Karpas-422 (cell line): ENCODE measurements around the gene TAC1. TPM values are rescaled to one million over a fixed set of nuclear protein-coding genes. Genes with fewer than 3 reads are reported as not detected.

Experiments used
- DNase-seq: peaks from one replicate; pipeline ENCODE4 v3.0.0-alpha.2; 2015
- H2AFZ ChIP-seq: fragments of 200-600 bp; sonication (generic); 2 replicates; pipeline ENCODE4 v1.6.1; 2014; ENCODE audit warnings: antibody characterized with exemption, low read length, mixed read lengths
- H3K27ac ChIP-seq: fragments of 200-600 bp; sonication (generic); 2 replicates; pipeline ENCODE4 v1.5.1; 2014; ENCODE audit warnings: mild to moderate bottlenecking, low read length, moderate library complexity
- H3K27me3 ChIP-seq: fragments of 200-600 bp; sonication (generic); 2 replicates; pipeline ENCODE4 v1.6.1; 2014; ENCODE audit warnings: low read length, mixed read lengths
- H3K36me3 ChIP-seq: fragments of 200-600 bp; sonication (generic); 2 replicates; pipeline ENCODE4 v1.6.1; 2014; ENCODE audit warnings: low read length, mixed read lengths; ENCODE audit not compliant: insufficient read depth
- H3K4me1 ChIP-seq: fragments of 200-600 bp; sonication (generic); 2 replicates; pipeline ENCODE4 v1.6.1; 2014; ENCODE audit warnings: mild to moderate bottlenecking, low read length, mixed read lengths
- H3K4me2 ChIP-seq: fragments of 200-600 bp; sonication (generic); 2 replicates; pipeline ENCODE4 v1.6.1; 2014; ENCODE audit warnings: low read length, low read depth, mild to moderate bottlenecking; ENCODE audit not compliant: poor library complexity, severe bottlenecking
- H3K4me3 ChIP-seq: fragments of 200-600 bp; sonication (generic); 2 replicates; pipeline ENCODE4 v1.5.1; 2014; ENCODE audit warnings: mild to moderate bottlenecking, antibody characterized with exemption, low read length, mixed read lengths
- H3K79me2 ChIP-seq: fragments of 200-600 bp; sonication (generic); 2 replicates; pipeline ENCODE4 v1.6.1; 2014; ENCODE audit warnings: mild to moderate bottlenecking, low read length, mixed read lengths
- H3K9ac ChIP-seq: fragments of 200-600 bp; sonication (generic); 2 replicates; pipeline ENCODE4 v1.6.0; 2014; ENCODE audit warnings: low read length
- H3K9me2 ChIP-seq: fragments of 200-600 bp; sonication (generic), shearing (Covaris generic); replicated peaks from 2 replicates; pipeline ENCODE4 v1.6.0; 2014; ENCODE audit warnings: mild to moderate bottlenecking, low read length, moderate library complexity; ENCODE audit not compliant: insufficient read depth
- H3K9me3 ChIP-seq: fragments of 300-700, 200-600 bp; sonication (generic); 2 replicates; pipeline ENCODE4 v1.6.1; 2014; ENCODE audit warnings: low read length, mixed read lengths
- H4K20me1 ChIP-seq: fragments of 200-600 bp; sonication (generic); 2 replicates; pipeline ENCODE4 v1.6.1; 2014; ENCODE audit warnings: mild to moderate bottlenecking, antibody characterized with exemption, low read length, low read depth; ENCODE audit not compliant: insufficient read depth
- total RNA-seq: library from RNA; depleted of rRNA; stranded (reverse); fragments of >200 nt; shearing (Covaris generic); gene quantifications from 2 replicates; pipeline ENCODE4 v1.2.3, GENCODE V29; 2014; ENCODE audit warnings: low replicate concordance

Gene TAC1
- total RNA-seq, 1 experiment from 2014 or later, result not detected

- Histone ChIP-seq H3K4me3 (no peak overlapping the region), H3K4me1 (no peaks in the 10 kb centered on the region), H3K27ac (no peak overlapping the region), H3K27me3 (no peaks in the 10 kb centered on the region), H3K79me2 (no peaks in the 10 kb centered on the region), H3K36me3 (no peaks in the 10 kb centered on the region), H4K20me1 (no peaks in the 10 kb centered on the region), H3K9me3 (no peaks in the 10 kb centered on the region), H2AFZ (no peak overlapping the region), H3K4me2 (no peak overlapping the region), H3K9me2 (no peaks in the 10 kb centered on the region), H3K9ac (no peak overlapping the region)
- DNase-seq, result no peak
These were observed 2.4 kb downstream of the TAC1 start for GRCh38 chr7:97734255-97734654.

GRCh38 chr7:97735075-97735474, 3.2 kb downstream of the TAC1 start:
- H3K36me3 ChIP-seq, result no peaks in the 10 kb centered on the region
- DNase-seq, result no peak
- no peak overlapping the region for H3K27ac ChIP-seq
- no peak overlapping the region for H3K4me3 ChIP-seq
- H3K4me2 ChIP-seq, result no peak overlapping the region
- H3K9me3 ChIP-seq, result no peaks in the 10 kb centered on the region
- H3K9ac ChIP-seq, result no peak overlapping the region
- H3K27me3 ChIP-seq, result no peaks in the 10 kb centered on the region
- no peaks in the 10 kb centered on the region for H3K9me2 ChIP-seq
- H4K20me1 ChIP-seq, result no peaks in the 10 kb centered on the region
- no peak overlapping the region for H2AFZ ChIP-seq
- H3K4me1 ChIP-seq, result no peaks in the 10 kb centered on the region
- H3K79me2 ChIP-seq, result no peaks in the 10 kb centered on the region

GRCh38 chr7:97748482-97748881, 16.6 kb downstream of the TAC1 start:
- no peaks in the 10 kb centered on the region for H4K20me1 ChIP-seq
- no peak overlapping the region for H3K9ac ChIP-seq
- no peaks in the 10 kb centered on the region for H3K79me2 ChIP-seq
- no peaks in the 10 kb centered on the region for H3K27me3 ChIP-seq
- no peak overlapping the region for H3K4me3 ChIP-seq
- H2AFZ ChIP-seq, result no peak overlapping the region
- H3K9me2 ChIP-seq, result no peaks in the 10 kb centered on the region
- H3K9me3 ChIP-seq, result no peaks in the 10 kb centered on the region
- DNase-seq, result no peak
- H3K4me2 ChIP-seq, result no peak overlapping the region
- H3K27ac ChIP-seq, result no peak overlapping the region
- no peaks in the 10 kb centered on the region for H3K4me1 ChIP-seq
- no peaks in the 10 kb centered on the region for H3K36me3 ChIP-seq

- DNase-seq, result no peak
- Histone ChIP-seq H4K20me1 (no peaks in the 10 kb centered on the region), H2AFZ (no peak overlapping the region), H3K9me3 (no peaks in the 10 kb centered on the region), H3K79me2 (no peaks in the 10 kb centered on the region), H3K27ac (no peak overlapping the region), H3K4me3 (no peak overlapping the region), H3K36me3 (no peaks in the 10 kb centered on the region), H3K9ac (no peak overlapping the region), H3K4me2 (no peak overlapping the region), H3K9me2 (no peaks in the 10 kb centered on the region), H3K4me1 (no peaks in the 10 kb centered on the region), H3K27me3 (no peaks in the 10 kb centered on the region)
These were observed 19.7 kb downstream of the TAC1 start for GRCh38 chr7:97751566-97751965.

- H3K9ac ChIP-seq, result no peak overlapping the region
- H3K4me1 ChIP-seq, result no peaks in the 10 kb centered on the region
- H3K9me3 ChIP-seq, result no peaks in the 10 kb centered on the region
- H4K20me1 ChIP-seq, result no peaks in the 10 kb centered on the region
- H3K4me2 ChIP-seq, result no peak overlapping the region
- no peak for DNase-seq
- no peaks in the 10 kb centered on the region for H3K36me3 ChIP-seq
- H3K4me3 ChIP-seq, result no peak overlapping the region
- H2AFZ ChIP-seq, result no peak overlapping the region
- no peak overlapping the region for H3K27ac ChIP-seq
- no peaks in the 10 kb centered on the region for H3K79me2 ChIP-seq
- H3K27me3 ChIP-seq, result no peaks in the 10 kb centered on the region
- H3K9me2 ChIP-seq, result no peaks in the 10 kb centered on the region
These were observed 20.3 kb downstream of the TAC1 start for GRCh38 chr7:97752215-97752614.

GRCh38 chr7:97757824-97758223, 25.9 kb downstream of the TAC1 start:
- Histone ChIP-seq H3K4me2 (no peak overlapping the region), H3K4me3 (no peak overlapping the region), H3K9me2 (no peaks in the 10 kb centered on the region), H3K27ac (no peak overlapping the region), H2AFZ (no peak overlapping the region), H4K20me1 (no peaks in the 10 kb centered on the region), H3K9ac (no peak overlapping the region), H3K9me3 (no peaks in the 10 kb centered on the region), H3K36me3 (no peaks in the 10 kb centered on the region), H3K27me3 (no peaks in the 10 kb centered on the region), H3K4me1 (no peaks in the 10 kb centered on the region), H3K79me2 (no peaks in the 10 kb centered on the region)
- no peak for DNase-seq

GRCh38 chr7:97770850-97771249, 39.0 kb downstream of the TAC1 start:
- Histone ChIP-seq H4K20me1 (no peaks in the 10 kb centered on the region), H3K79me2 (no peaks in the 10 kb centered on the region), H2AFZ (no peak overlapping the region), H3K36me3 (no peaks in the 10 kb centered on the region), H3K9me2 (no peaks in the 10 kb centered on the region), H3K9me3 (no peaks in the 10 kb centered on the region), H3K9ac (no peak overlapping the region), H3K4me3 (no peak overlapping the region), H3K4me1 (no peaks in the 10 kb centered on the region), H3K27me3 (no peaks in the 10 kb centered on the region), H3K27ac (no peak overlapping the region), H3K4me2 (no peak overlapping the region)
- DNase-seq, result no peak

GRCh38 chr7:97771576-97771975, 39.7 kb downstream of the TAC1 start:
- no peak overlapping the region for H3K27ac ChIP-seq
- no peaks in the 10 kb centered on the region for H3K27me3 ChIP-seq
- H3K9ac ChIP-seq, result no peak overlapping the region
- no peaks in the 10 kb centered on the region for H3K79me2 ChIP-seq
- no peak for DNase-seq
- H2AFZ ChIP-seq, result no peak overlapping the region
- no peak overlapping the region for H3K4me3 ChIP-seq
- H3K4me2 ChIP-seq, result no peak overlapping the region
- H3K9me2 ChIP-seq, result no peaks in the 10 kb centered on the region
- no peaks in the 10 kb centered on the region for H3K36me3 ChIP-seq
- no peaks in the 10 kb centered on the region for H3K4me1 ChIP-seq
- H4K20me1 ChIP-seq, result no peaks in the 10 kb centered on the region
- no peaks in the 10 kb centered on the region for H3K9me3 ChIP-seq
